Trophoblast cell (in vitro differentiated cells and primary cell): ENCODE data around the gene SDR42E1.

Experiments used
- DNase-seq, 2 donors: peaks; one replicate each; pipeline ENCODE4 v3.0.0-alpha.2; 2016
- H2AFZ ChIP-seq: 2 replicates; pipeline ENCODE4 v1.6.1; 2013; ENCODE audit warnings: low read length, moderate library complexity, mild to moderate bottlenecking; ENCODE audit not compliant: insufficient read depth, poor library complexity
- H2AK5ac ChIP-seq: 2 replicates; pipeline ENCODE4 v1.6.1; 2013; ENCODE audit warnings: mild to moderate bottlenecking, low read length
- H2BK120ac ChIP-seq: 2 replicates; pipeline ENCODE4 v1.6.1; 2013; ENCODE audit warnings: low read length, mild to moderate bottlenecking, moderate library complexity; ENCODE audit not compliant: insufficient read depth, poor library complexity
- H2BK12ac ChIP-seq: 2 replicates; pipeline ENCODE4 v1.6.1; 2013; ENCODE audit warnings: mild to moderate bottlenecking, low read length, moderate library complexity
- H2BK5ac ChIP-seq: 2 replicates; pipeline ENCODE4 v1.6.1; 2013; ENCODE audit warnings: low read length, low read depth, moderate library complexity, mild to moderate bottlenecking; ENCODE audit not compliant: poor library complexity
- H3K14ac ChIP-seq: 2 replicates; pipeline ENCODE4 v1.6.1; 2013; ENCODE audit warnings: mild to moderate bottlenecking, low read length
- H3K18ac ChIP-seq: 2 replicates; pipeline ENCODE4 v1.6.1; 2013; ENCODE audit warnings: mild to moderate bottlenecking, low read length
- H3K23ac ChIP-seq: 2 replicates; pipeline ENCODE4 v1.6.1; 2013; ENCODE audit warnings: low read length
- H3K27ac ChIP-seq: 2 replicates; pipeline ENCODE4 v1.5.1; 2013; ENCODE audit warnings: low read depth, mild to moderate bottlenecking, inconsistent platforms, low read length, moderate library complexity
- H3K27me3 ChIP-seq: 2 replicates; pipeline ENCODE4 v1.6.1; 2013; ENCODE audit warnings: inconsistent platforms, mild to moderate bottlenecking, low read length, moderate library complexity; ENCODE audit not compliant: insufficient read depth
- H3K36me3 ChIP-seq, 2 experiments: 1 replicate in 1 of 2; 2 replicates in 1 of 2; pipeline ENCODE4 v1.6.1; 2013; ENCODE audit warnings: low read length in 2 of 2, mild to moderate bottlenecking in 2 of 2, moderate library complexity in 1 of 2; ENCODE audit not compliant: insufficient read depth in 2 of 2, control insufficient read depth in 1 of 2
- H3K4ac ChIP-seq: 2 replicates; pipeline ENCODE4 v1.6.1; 2013; ENCODE audit warnings: low read depth, mild to moderate bottlenecking, low read length, moderate library complexity
- H3K4me1 ChIP-seq, 2 experiments: 1 replicate in 1 of 2; 2 replicates in 1 of 2; pipeline ENCODE4 v1.6.1; 2013; ENCODE audit warnings: low read length in 2 of 2, mild to moderate bottlenecking in 2 of 2, moderate library complexity in 1 of 2; ENCODE audit not compliant: insufficient read depth in 2 of 2, control insufficient read depth in 1 of 2
- H3K4me2 ChIP-seq: 2 replicates; pipeline ENCODE4 v1.6.1; 2013; ENCODE audit warnings: inconsistent platforms, mild to moderate bottlenecking, low read length, moderate library complexity
- H3K4me3 ChIP-seq: 2 replicates; pipeline ENCODE4 v1.5.1; 2013; ENCODE audit warnings: mild to moderate bottlenecking, low read depth, low read length, inconsistent platforms
- H3K79me1 ChIP-seq: one replicate; pipeline ENCODE4 v1.6.1; 2013; ENCODE audit warnings: low read length
- H3K79me2 ChIP-seq: 2 replicates; pipeline ENCODE4 v1.6.1; 2013; ENCODE audit warnings: low read length, mild to moderate bottlenecking; ENCODE audit not compliant: control insufficient read depth, insufficient read depth, poor library complexity
- H3K9ac ChIP-seq: 2 replicates; pipeline ENCODE4 v1.6.1; 2013; ENCODE audit warnings: mild to moderate bottlenecking, low read length
- H3K9me3 ChIP-seq: 2 replicates; pipeline ENCODE4 v1.6.1; 2013; ENCODE audit warnings: low read depth, mild to moderate bottlenecking, control low read depth, inconsistent platforms, low read length; ENCODE audit not compliant: insufficient read depth
- H4K12ac ChIP-seq: 2 replicates; pipeline ENCODE4 v1.6.1; 2013; ENCODE audit warnings: low read depth, mild to moderate bottlenecking, low read length, moderate library complexity
- H4K8ac ChIP-seq: 2 replicates; pipeline ENCODE4 v1.6.1; 2013; ENCODE audit warnings: low read depth, mild to moderate bottlenecking, low read length, moderate library complexity
- H4K91ac ChIP-seq: one replicate; pipeline ENCODE4 v1.6.1; 2013; ENCODE audit warnings: low read depth, mild to moderate bottlenecking, low read length, moderate library complexity
- WGBS: extraction: QIAGEN DNeasy Blood & Tissue Kit; methylation state at CpG from one replicate; pipeline ENCODE4 v1.1.7; 2013; ENCODE audit warnings: missing lambda C conversion rate; ENCODE audit not compliant: insufficient read length, insufficient coverage; ENCODE audit errors: extremely low coverage; 5-methylcytosine and 5-hydroxymethylcytosine counted together

The SDR42E1 gene

GRCh38 chr16:81967358-81967757, 43.9 kb downstream of the SDR42E1 start:
- no peak overlapping the region for H3K4me3 ChIP-seq
- H3K4me2 ChIP-seq: no peak overlapping the region
- H3K4ac ChIP-seq: no peak overlapping the region
- H4K91ac ChIP-seq: no peak overlapping the region
- no peak overlapping the region for H3K9ac ChIP-seq
- DNase-seq: no peak
- H3K27ac ChIP-seq: no peak overlapping the region
- H2AFZ ChIP-seq: no peak overlapping the region
- H4K8ac ChIP-seq: no peak overlapping the region
- no peak overlapping the region for H2BK5ac ChIP-seq
- H3K27me3 ChIP-seq: no peaks in the 10 kb centered on the region
- H2BK12ac ChIP-seq: no peak overlapping the region
- no peak overlapping the region for H3K18ac ChIP-seq
- H3K23ac ChIP-seq: no peak overlapping the region
- H3K4me1 ChIP-seq: no peaks in the 10 kb centered on the region
- no peak overlapping the region for H2AK5ac ChIP-seq
- H2BK120ac ChIP-seq: no peak overlapping the region
- WGBS: no CpG with 5 or more reads among the region's 5 CpGs
- no peak overlapping the region for H3K14ac ChIP-seq
- no peak overlapping the region for H4K12ac ChIP-seq
- no peaks in the 10 kb centered on the region for H3K79me1 ChIP-seq
- no peaks in the 10 kb centered on the region for H3K36me3 ChIP-seq
- H3K79me2 ChIP-seq: no peaks in the 10 kb centered on the region
- H3K9me3 ChIP-seq: no peaks in the 10 kb centered on the region

DNA sequence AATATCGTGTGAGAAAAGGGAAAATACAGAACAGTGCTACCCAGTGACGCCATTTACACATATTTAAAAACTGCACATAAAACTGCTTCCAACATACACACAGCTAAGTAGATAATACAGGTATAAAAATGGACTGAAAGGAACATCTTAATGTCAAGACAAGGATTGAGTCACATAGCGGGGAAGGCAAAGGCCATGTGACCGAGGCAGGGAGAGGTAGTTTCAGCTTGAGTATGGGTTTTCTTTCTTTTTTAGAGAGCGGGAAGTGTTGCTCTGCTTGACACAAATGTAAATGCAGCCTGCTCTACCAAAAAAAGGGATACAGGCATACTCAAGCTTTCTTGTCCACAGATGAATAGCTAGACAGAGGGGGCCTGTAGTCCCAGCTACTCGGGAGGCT, 46.5 kb downstream of the SDR42E1 start:
- Histone ChIP-seq H2AFZ (no peak overlapping the region), H4K8ac (no peak overlapping the region), H3K9me3 (no peaks in the 10 kb centered on the region), H3K4ac (no peak overlapping the region), H3K14ac (no peak overlapping the region), H3K79me2 (no peaks in the 10 kb centered on the region), H3K4me1 (no peaks in the 10 kb centered on the region), H3K18ac (no peak overlapping the region), H3K4me2 (no peak overlapping the region), H3K27ac (no peak overlapping the region), H2AK5ac (no peak overlapping the region), H2BK120ac (no peak overlapping the region), H4K12ac (no peak overlapping the region), H2BK5ac (no peak overlapping the region), H3K27me3 (no peaks in the 10 kb centered on the region), H4K91ac (no peak overlapping the region), H3K4me3 (no peak overlapping the region), H3K79me1 (no peaks in the 10 kb centered on the region), H3K9ac (no peak overlapping the region), H3K23ac (no peak overlapping the region), H3K36me3 (no peaks in the 10 kb centered on the region), H2BK12ac (no peak overlapping the region)
- no peak for DNase-seq
- no CpG with 5 or more reads among the region's 6 CpGs for WGBS

DNA sequence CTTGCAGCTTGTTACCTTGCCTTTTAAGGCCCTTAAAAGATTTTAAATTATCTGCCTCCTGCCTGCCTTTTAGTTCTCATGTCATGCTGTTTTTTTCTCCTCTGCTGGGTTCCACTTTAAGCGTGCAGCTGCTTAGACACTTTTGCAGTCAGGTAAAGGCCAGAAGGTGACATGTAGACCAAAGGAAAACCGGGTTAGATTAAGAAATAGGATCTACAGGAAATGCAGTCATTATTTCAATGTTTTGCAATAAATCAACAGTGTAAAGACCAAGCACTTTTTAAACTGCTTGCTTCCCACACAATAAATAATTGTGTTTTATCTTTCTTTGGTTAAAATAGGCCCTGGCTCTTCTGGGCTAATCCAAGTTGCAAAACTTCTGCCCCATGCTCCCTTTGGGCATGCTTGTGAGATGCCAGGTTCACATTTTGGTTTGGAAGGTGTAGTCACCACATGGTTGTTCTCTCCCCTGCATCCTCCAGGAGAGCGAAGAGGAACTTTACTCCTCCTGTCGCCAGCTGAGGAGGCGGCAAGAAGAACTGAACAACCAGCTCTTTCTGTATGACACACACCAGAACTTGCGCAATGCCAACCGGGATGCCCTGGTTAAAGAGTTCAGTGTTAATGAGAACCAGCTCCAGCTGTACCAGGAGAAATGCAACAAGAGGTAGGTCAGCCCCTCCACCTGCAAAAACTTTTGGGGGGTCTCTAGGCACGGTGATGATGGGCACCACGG, 54.9 kb downstream of the SDR42E1 start:
- peak; percentile 7 to 35 for DNase-seq
- no CpG with 5 or more reads among the region's 9 CpGs for WGBS

DNA sequence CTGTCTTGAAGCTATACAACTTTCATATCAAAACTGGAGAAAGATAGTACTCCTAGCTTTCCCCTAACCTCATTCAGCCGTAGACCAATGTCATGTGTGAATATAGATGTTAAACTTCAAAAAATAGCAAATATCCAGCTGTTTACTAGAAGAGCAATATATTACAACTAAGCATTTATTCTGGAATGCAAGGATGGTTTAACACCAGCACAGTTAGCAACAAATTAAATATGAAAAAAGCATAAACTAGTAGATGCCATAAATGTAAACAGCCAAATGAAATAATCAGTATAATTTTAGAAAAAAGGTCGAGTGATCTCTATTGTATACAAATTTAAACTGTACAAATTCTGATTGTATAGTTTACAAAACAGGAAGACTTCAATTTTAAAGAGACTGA, 59.7 kb downstream of the SDR42E1 start:
- H2BK5ac ChIP-seq: no peak overlapping the region
- no CpG with 5 or more reads among the region's 2 CpGs for WGBS

More for the DNA sequence above, 54.9 kb downstream of the SDR42E1 start:
- no peak overlapping the region for H4K8ac ChIP-seq
- H3K79me1 ChIP-seq: no peaks in the 10 kb centered on the region
- H4K91ac ChIP-seq: no peak overlapping the region
- no peaks in the 10 kb centered on the region for H3K4me1 ChIP-seq
- no peak overlapping the region for H3K27ac ChIP-seq
- no peak overlapping the region for H2BK12ac ChIP-seq
- H2AK5ac ChIP-seq: no peak overlapping the region
- no peak overlapping the region for H2BK120ac ChIP-seq
- H3K18ac ChIP-seq: no peak overlapping the region
- no peak overlapping the region for H3K4me2 ChIP-seq
- no peak overlapping the region for H2AFZ ChIP-seq
- no peak overlapping the region for H3K23ac ChIP-seq
- no peaks in the 10 kb centered on the region for H3K9me3 ChIP-seq
- H3K27me3 ChIP-seq: no peaks in the 10 kb centered on the region
- no peak overlapping the region for H3K9ac ChIP-seq
- H3K4ac ChIP-seq: no peak overlapping the region
- H2BK5ac ChIP-seq: no peak overlapping the region
- H4K12ac ChIP-seq: no peak overlapping the region
- no peaks in the 10 kb centered on the region for H3K36me3 ChIP-seq
- H3K4me3 ChIP-seq: no peak overlapping the region
- no peaks in the 10 kb centered on the region for H3K79me2 ChIP-seq
- H3K14ac ChIP-seq: no peak overlapping the region

More for the DNA sequence above, 59.7 kb downstream of the SDR42E1 start:
- Histone ChIP-seq H2BK12ac (no peak overlapping the region), H2AK5ac (no peak overlapping the region), H4K8ac (no peak overlapping the region), H3K18ac (no peak overlapping the region), H2AFZ (no peak overlapping the region), H3K4me3 (no peak overlapping the region), H2BK120ac (no peak overlapping the region), H3K79me2 (no peaks in the 10 kb centered on the region), H3K4me1 (no peaks in the 10 kb centered on the region), H3K9ac (no peak overlapping the region), H3K27ac (no peak overlapping the region), H3K27me3 (no peaks in the 10 kb centered on the region), H3K36me3 (no peaks in the 10 kb centered on the region), H3K79me1 (no peaks in the 10 kb centered on the region), H4K12ac (no peak overlapping the region), H3K14ac (no peak overlapping the region), H4K91ac (no peak overlapping the region), H3K9me3 (no peaks in the 10 kb centered on the region), H3K23ac (no peak overlapping the region), H3K4ac (no peak overlapping the region), H3K4me2 (no peak overlapping the region)
- DNase-seq: no peak
